ENCODE measurements around the gene AMOT.

GRCh38 chrX:112746812-112747595 lies 93.6 kb downstream of the AMOT start:
- TF ChIP-seq POLR2A (IDR thresholded peaks at IDR 0.05; ENCODE audit: low read length) (no peak), GATA1 (IDR thresholded peaks at IDR 0.05; ENCODE audit: low read depth, low read length) (no peak)
